ENCODE results near the gene TMPRSS9. TPM values are rescaled to one million over a fixed set of nuclear protein-coding genes. Genes with fewer than 3 reads are reported as not detected.

The TMPRSS9 gene
- total RNA-seq, 1 donor from 2014 or later: not detected

- no peak for TF ChIP-seq CTCF (IDR thresholded peaks at IDR 0.05; ENCODE audit: insufficient read depth, low read length, poor library complexity, severe bottlenecking)
- Histone ChIP-seq H3K27me3 (ENCODE audit: control insufficient read depth, insufficient read depth, low read length) (no peaks in the 10 kb centered on the region), H3K36me3 (ENCODE audit: control insufficient read depth, insufficient read depth, low read length) (no peaks in the 10 kb centered on the region), H3K4me3 (ENCODE audit: low read depth, low read length) (no peak overlapping the region)
- no peak for DNase-seq (ENCODE audit: low read depth)
These were observed 29.3 kb upstream of the TMPRSS9 start for GRCh38 chr19:2330632-2331284.

GRCh38 chr19:2331601-2332246, 28.3 kb upstream of the TMPRSS9 start:
- TF ChIP-seq CTCF (IDR thresholded peaks at IDR 0.05; ENCODE audit: insufficient read depth, low read length, poor library complexity, severe bottlenecking): no peak
- H3K4me3 ChIP-seq (ENCODE audit: low read depth, low read length): no peak overlapping the region
- no peaks in the 10 kb centered on the region for H3K27me3 ChIP-seq (ENCODE audit: control insufficient read depth, insufficient read depth, low read length)
- no peak for DNase-seq (ENCODE audit: low read depth)
- no peaks in the 10 kb centered on the region for H3K36me3 ChIP-seq (ENCODE audit: control insufficient read depth, insufficient read depth, low read length)

GRCh38 chr19:2332341-2333026, 27.6 kb upstream of the TMPRSS9 start:
- DNase-seq (ENCODE audit: low read depth): no peak
- H3K36me3 ChIP-seq (ENCODE audit: control insufficient read depth, insufficient read depth, low read length): no peaks in the 10 kb centered on the region
- no peaks in the 10 kb centered on the region for H3K27me3 ChIP-seq (ENCODE audit: control insufficient read depth, insufficient read depth, low read length)
- no peak overlapping the region for H3K4me3 ChIP-seq (ENCODE audit: low read depth, low read length)
- TF ChIP-seq CTCF (IDR thresholded peaks at IDR 0.05; ENCODE audit: insufficient read depth, low read length, poor library complexity, severe bottlenecking): no peak

GRCh38 chr19:2333027-2333806, 26.8 kb upstream of the TMPRSS9 start:
- no peaks in the 10 kb centered on the region for H3K27me3 ChIP-seq (ENCODE audit: control insufficient read depth, insufficient read depth, low read length)
- H3K4me3 ChIP-seq (ENCODE audit: low read depth, low read length): no peak overlapping the region
- H3K36me3 ChIP-seq (ENCODE audit: control insufficient read depth, insufficient read depth, low read length): no peaks in the 10 kb centered on the region
- no peak for TF ChIP-seq CTCF (IDR thresholded peaks at IDR 0.05; ENCODE audit: insufficient read depth, low read length, poor library complexity, severe bottlenecking)
- DNase-seq (ENCODE audit: low read depth): no peak

- no peaks in the 10 kb centered on the region for H3K36me3 ChIP-seq (ENCODE audit: control insufficient read depth, insufficient read depth, low read length)
- no peak overlapping the region for H3K4me3 ChIP-seq (ENCODE audit: low read depth, low read length)
- no peak for DNase-seq (ENCODE audit: low read depth)
- TF ChIP-seq CTCF (IDR thresholded peaks at IDR 0.05; ENCODE audit: insufficient read depth, low read length, poor library complexity, severe bottlenecking): no peak
- no peaks in the 10 kb centered on the region for H3K27me3 ChIP-seq (ENCODE audit: control insufficient read depth, insufficient read depth, low read length)
These were observed 26.3 kb upstream of the TMPRSS9 start for GRCh38 chr19:2333807-2334211.
